Neural progenitor cell (in vitro differentiated cells): ENCODE data around the gene PCDH18.

Experiments
- EZH2 ChIP-seq: fragments of 200-600 bp; sonication (generic); IDR thresholded peaks from 2 replicates; pipeline ENCODE4 v1.6.1; 2017; ENCODE audit warnings: antibody characterized with exemption, mild to moderate bottlenecking, moderate library complexity
- TF ChIP-seq, protein P1 (sequence below): fragments of 200-600 bp; sonication (generic); IDR thresholded peaks from 2 replicates; pipeline ENCODE4 v1.5.1; 2017; ENCODE audit warnings: antibody characterized with exemption, mild to moderate bottlenecking

DNA sequence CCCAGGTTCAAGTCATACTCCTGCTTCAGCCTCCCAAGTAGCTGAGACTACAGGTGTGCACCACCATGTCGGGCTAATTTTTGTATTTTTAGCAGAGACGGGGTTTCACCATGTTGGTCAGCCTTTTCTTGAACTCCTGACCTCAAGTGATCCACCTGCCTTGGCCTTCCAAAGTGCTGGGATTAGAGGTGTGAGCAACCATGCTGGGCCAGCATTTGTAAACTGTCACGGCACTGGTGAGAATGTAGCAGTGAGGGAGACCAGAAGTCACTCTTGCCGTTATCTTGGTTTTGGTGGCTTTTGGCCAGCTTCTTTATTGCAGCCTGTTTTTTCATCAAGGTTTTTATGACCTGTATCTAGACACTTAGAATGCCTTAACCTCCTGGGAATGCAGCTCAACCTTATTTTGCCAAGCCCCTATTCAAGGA lies 22.4 kb downstream of the PCDH18 start:
- TF ChIP-seq EZH2, result no peak
- TF ChIP-seq, protein P1, sequence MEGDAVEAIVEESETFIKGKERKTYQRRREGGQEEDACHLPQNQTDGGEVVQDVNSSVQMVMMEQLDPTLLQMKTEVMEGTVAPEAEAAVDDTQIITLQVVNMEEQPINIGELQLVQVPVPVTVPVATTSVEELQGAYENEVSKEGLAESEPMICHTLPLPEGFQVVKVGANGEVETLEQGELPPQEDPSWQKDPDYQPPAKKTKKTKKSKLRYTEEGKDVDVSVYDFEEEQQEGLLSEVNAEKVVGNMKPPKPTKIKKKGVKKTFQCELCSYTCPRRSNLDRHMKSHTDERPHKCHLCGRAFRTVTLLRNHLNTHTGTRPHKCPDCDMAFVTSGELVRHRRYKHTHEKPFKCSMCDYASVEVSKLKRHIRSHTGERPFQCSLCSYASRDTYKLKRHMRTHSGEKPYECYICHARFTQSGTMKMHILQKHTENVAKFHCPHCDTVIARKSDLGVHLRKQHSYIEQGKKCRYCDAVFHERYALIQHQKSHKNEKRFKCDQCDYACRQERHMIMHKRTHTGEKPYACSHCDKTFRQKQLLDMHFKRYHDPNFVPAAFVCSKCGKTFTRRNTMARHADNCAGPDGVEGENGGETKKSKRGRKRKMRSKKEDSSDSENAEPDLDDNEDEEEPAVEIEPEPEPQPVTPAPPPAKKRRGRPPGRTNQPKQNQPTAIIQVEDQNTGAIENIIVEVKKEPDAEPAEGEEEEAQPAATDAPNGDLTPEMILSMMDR, result no peak
